NK-92 (cell line): ENCODE results near the gene EXOC5.
"Not testable (repeated sequence)": the region's sequence is repeated elsewhere in the genome, so short reads cannot be mapped to it uniquely, and the experiment has no call there.

Experiments used
- DNase-seq: peaks from one replicate; lab custom pipeline; 2025; ENCODE audit not compliant: unreplicated experiment; lab: John Stamatoyannopoulos, UW

Gene EXOC5

GRCh38 chr14:57258221-57258620 lies 10.5 kb downstream of the EXOC5 start:
- DNase-seq, result not testable (repeated sequence)

- DNase-seq, result no peak
Measured at GRCh38 chr14:57254884-57255283, 13.8 kb downstream of the EXOC5 start.

DNA sequence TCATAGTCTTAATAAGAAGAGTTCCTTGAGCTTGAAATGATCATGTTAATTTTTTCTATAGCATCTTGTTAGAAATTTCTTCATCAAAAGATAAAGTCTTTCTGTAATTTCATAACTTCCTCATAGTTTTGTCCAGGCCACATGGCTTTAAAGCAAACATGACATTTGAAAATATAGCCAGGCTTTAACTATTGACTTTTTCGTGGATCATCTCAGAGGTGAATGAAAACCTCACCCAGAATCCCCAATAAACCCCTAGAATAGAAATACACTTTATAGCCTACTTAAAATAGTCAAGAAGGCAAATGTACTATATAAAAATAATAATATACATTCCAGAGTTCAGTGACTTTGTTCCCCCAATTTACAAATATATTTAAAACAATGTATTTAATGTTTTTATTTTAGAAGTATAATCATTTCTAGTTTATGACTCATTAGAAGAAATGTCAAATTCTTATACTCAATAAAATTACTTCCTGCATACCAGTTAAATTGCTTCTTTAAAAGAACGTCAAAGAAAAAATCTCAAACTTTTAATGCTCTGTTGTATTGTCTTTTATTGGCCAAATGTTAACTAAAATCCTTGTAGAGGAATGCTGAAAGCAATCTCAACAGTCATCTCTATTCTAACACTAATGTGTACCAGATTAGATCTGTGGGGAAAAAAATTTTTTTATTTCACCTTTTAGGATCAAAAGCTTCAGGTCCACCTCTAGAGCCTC lies 21.6 kb downstream of the EXOC5 start:
- DNase-seq, result no peak

GRCh38 chr14:57245941-57246340 lies 22.8 kb downstream of the EXOC5 start:
- DNase-seq, result no peak

GRCh38 chr14:57244106-57244505 lies 24.6 kb downstream of the EXOC5 start:
- DNase-seq, result no peak

DNA sequence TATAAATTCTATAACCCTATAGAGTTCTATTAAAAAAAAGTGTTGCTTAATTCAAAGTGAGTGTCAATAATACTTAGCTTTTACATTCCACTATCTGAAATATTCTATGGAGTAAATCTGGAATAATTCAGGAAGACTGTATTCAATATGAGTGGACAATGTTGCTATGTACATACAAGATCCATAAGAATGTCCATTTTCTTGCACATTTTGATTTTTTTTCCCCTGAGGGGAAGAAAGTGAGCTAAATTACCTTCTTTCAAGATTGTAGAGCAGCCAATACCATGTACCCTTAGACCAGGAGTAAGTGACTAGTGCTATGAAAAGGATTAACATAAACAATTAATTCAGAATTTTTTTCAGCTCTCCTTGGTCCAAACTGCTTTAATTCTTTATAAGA lies 25.4 kb downstream of the EXOC5 start:
- no peak for DNase-seq

DNA sequence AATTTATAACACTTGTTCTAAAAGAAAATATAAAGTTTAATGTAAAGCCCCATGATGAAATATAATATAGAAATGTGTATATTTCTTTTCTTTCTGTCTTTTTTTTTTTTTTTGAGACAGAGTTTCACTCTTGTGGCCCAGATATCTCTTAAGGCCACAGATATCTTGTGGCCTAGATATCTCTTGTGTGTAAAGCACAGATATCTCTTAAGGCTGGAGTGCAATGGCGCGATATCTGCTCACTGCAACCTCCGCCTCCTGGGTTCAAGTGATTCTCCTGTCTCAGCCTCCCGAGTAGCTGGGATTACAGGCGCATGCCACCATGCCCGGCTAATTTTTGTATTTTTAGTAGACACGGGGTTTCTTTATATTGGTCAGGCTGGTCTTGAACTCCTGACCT lies 28.6 kb downstream of the EXOC5 start:
- not testable (repeated sequence) for DNase-seq

- no peak for DNase-seq
Measured at GRCh38 chr14:57232006-57232405, 36.7 kb downstream of the EXOC5 start.

DNA sequence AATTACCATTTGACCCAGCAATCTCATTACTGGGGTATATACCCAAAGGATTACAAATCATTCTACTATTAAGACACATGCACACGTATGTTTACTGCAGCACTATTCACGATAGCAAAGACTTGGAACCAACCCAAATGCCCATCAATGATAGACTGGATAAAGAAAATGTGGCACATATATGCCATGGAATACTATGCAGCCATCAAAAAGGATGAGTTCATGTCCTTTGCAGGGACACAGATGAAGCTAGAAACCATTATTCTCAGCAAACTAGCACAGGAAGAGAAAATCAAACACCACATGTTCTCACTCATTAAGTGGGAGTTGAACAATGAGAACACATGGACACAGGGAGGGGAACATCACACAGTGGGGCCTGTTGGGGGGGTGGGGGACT lies 40.4 kb downstream of the EXOC5 start:
- not testable (repeated sequence) for DNase-seq

DNA sequence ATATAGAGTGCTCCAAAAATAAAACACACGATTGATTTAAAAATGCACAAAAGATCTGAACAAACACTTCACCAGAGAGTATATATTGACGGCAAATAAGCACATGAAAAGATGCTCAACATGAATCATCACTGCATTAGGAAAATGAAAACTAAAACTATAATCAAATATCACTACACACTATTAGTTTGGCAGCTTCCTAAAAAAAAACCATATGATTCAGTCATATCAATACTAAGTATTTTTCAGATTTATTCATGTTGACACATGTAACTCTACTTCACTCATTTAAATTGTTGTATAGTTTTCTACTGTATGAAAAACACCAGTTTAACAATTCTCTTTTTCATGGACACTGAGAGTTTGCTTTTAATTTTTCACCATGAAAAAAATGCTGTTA lies 41.6 kb downstream of the EXOC5 start:
- no peak for DNase-seq

GRCh38 chr14:57221931-57222330 lies 46.8 kb downstream of the EXOC5 start:
- no peak for DNase-seq

- no peak for DNase-seq
Measured at GRCh38 chr14:57212919-57213318, 55.8 kb downstream of the EXOC5 start.

DNA sequence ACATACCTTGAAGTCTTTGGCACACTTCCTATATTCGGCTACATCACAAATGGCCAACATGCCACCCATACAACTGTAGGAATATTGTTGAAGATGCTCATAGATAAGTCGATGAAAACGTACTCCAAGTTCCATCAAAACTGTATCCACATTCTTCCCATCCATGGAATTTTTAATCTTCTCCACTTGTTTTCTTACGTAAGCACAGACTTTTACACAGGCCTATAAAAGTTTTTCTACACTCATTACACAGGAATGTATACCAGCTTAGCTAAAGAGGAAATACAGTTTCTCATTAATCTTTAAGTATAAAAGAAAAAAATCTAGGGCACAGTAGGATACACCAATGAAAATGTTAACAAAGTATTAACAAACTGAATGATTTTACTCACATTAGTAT lies 59.1 kb downstream of the EXOC5 start:
- no peak for DNase-seq

DNA sequence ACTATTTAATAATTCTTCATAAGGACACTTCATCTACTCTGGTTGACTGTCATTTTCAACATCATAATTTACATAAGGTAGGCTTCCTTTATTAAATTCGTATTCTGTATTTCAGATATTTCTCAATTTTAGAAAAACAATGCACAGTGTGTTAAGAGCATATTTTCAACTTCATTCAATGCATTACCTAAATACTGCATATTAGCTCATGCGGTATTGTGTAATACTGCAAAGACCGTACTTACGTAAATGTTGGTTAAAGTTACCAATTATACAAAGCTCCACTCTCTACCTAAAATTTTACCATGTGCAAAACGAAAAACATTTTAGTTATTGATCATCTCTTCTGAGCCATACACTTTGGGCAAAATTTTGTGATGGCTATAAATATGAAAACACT lies 62.8 kb downstream of the EXOC5 start:
- no peak for DNase-seq

DNA sequence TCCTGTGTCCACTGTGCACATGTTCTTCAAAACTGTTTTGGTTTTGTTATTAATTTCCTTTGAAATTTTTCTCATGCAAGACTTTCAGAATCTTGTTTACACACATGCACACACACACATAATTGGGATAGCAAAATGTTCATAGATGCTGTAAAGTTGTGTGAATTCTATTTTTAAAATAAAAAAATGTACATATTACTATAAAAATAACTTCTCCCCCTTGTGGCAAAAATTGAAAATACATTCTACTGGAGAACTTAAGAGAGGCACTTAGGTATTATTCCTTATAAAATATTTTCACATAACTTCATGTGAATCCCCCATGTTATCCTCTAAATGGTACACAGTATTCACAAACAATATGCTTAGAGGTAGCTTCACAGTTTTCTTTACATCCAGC lies 66.0 kb downstream of the EXOC5 start:
- DNase-seq, result not testable (repeated sequence)

DNA sequence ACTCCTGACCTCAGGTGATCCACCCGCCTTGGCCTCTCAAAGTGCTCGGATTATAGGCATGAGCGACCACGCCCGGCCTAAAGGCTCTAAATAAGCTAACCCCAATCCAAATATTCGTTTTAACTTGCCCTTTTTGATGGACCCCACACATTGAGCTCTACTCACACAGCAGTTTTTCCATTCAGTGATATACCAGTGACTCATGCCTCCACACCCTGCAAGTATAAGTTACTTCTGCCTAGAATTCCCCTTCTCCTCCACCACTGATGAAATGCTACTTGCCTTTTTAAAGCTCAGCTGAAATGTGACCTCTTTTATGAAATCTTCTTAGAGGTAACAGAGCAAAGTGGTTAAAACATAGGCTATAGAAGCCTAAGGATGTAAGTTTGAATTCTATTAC lies 68.8 kb downstream of the EXOC5 start:
- no peak for DNase-seq

- DNase-seq, result no peak
Measured at GRCh38 chr14:57189070-57189469, 79.6 kb downstream of the EXOC5 start.

GRCh38 chr14:57182760-57183503 lies 85.8 kb downstream of the EXOC5 start:
- no peak for DNase-seq

- no peak for DNase-seq
Measured at GRCh38 chr14:57179273-57179672, 89.4 kb downstream of the EXOC5 start.

GRCh38 chr14:57174466-57174865 lies 94.2 kb downstream of the EXOC5 start:
- DNase-seq, result no peak

DNA sequence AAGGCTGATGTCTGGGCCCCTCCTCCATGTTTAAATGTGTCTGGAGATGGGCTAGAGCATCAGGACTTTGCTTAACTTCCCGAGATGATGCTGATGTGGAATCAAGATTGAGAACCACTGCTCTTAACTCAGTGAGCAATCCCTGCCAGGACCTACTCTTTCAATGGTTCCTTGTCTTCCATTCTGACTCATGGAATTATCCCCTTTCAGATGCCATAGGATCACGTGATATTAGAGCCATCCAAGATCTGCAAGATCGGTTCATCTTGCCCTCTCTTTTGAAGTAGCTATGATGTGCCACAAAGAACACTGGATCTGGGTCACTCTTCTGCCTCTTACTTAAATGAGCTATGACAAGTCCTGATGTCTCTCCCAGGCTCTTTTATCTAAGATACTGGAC lies 96.8 kb downstream of the EXOC5 start:
- no peak for DNase-seq

DNA sequence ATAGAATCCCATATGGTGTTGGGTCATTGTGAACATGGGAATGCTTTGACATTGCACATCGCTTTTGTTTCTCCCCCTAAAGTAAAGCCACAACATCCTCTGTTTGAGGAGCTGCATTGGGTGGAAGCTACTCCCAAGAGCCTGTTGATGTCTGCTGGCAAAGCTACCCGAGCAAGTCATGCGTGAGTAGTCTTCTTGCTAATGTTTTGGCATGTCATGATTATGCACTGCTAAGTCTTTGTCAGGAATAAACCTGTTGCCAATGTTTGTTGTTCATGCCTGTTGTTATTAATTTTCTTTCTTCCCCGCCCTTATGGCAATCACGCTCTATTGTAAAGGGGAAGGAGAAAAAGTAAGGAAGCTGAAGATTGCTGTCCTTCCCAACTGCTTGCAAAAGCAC lies 97.3 kb downstream of the EXOC5 start:
- DNase-seq, result no peak

- DNase-seq, result no peak
Measured at GRCh38 chr14:57169901-57170300, 98.8 kb downstream of the EXOC5 start.
